HUES64 (cell line): ENCODE results near the gene GDPD3.

Experiments used
- H3K27ac ChIP-seq: 2 replicates; pipeline ENCODE4 v1.7.0; 2013; ENCODE audit warnings: low read depth, low read length, inconsistent platforms
- H3K27me3 ChIP-seq: 2 replicates; pipeline ENCODE4 v1.6.1; 2013; ENCODE audit warnings: mild to moderate bottlenecking, low read length; ENCODE audit not compliant: insufficient read depth
- H3K36me3 ChIP-seq: 2 replicates; pipeline ENCODE4 v1.6.1; 2013; ENCODE audit warnings: mild to moderate bottlenecking, low read length; ENCODE audit not compliant: insufficient read depth
- H3K4me1 ChIP-seq: 2 replicates; pipeline ENCODE4 v1.6.1; 2013; ENCODE audit warnings: mild to moderate bottlenecking, low read length, moderate library complexity; ENCODE audit not compliant: insufficient read depth
- H3K4me3 ChIP-seq: 2 replicates; pipeline ENCODE4 v1.5.1; 2013; ENCODE audit warnings: mild to moderate bottlenecking, low read length, moderate library complexity
- H3K9ac ChIP-seq: 2 replicates; pipeline ENCODE4 v1.6.1; 2013; ENCODE audit warnings: mild to moderate bottlenecking, low read depth, low read length
- H3K9me3 ChIP-seq: 2 replicates; pipeline ENCODE4 v1.6.1; 2013; ENCODE audit warnings: low read depth, low read length; ENCODE audit not compliant: insufficient read depth
- WGBS: fragments of 150-250, 120-280 bp; methylation state at CpG from one replicate; pipeline ENCODE4 v1.1.7; 2013; ENCODE audit warnings: missing lambda C conversion rate; 5-methylcytosine and 5-hydroxymethylcytosine counted together

Gene GDPD3

DNA sequence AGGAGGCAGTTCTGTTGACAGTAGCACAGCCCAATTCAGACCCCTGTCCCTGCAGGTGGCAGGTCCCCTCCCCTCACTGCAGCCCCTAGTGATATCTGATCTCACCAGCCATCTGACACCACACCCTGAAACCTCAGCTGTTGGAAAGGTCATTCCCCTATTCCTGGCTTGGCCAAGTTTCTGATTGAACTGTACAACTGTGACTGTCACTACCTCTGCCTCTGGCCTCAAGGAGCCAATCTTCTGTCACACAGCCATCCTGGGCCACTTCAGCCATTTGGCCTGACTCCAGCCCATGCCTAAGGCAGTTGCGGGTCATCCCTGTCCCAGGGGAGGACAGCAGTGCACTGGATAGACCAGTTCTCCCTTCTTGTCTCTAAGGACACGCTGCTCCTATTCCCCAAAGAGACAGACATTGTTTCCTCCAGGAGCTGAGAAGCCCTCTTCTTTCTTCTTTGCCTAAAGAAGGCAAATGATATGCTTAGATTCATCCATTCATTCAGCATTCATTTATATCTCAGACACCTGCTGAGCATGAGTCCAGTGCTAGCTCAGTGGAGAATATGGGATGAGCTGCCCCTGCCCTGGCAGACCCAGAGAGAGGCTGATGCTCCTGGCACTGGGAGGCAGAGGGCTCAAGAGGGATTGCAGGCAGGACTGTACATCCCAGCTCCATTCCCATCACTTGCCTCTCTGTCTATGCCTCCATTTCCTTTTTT is 52.3 kb downstream of the GDPD3 start:
- 81% methylated on average over 2 of the region's 2 CpGs for whole genome bisulfite sequencing
- peaks cover 10% of the 10 kb centered on the region; the same call in 1 of the 2 replicates for H3K4me1 ChIP-seq
- H3K4me3 ChIP-seq, result no peak overlapping the region
- no peak overlapping the region for H3K27ac ChIP-seq
- H3K9me3 ChIP-seq, result no peaks in the 10 kb centered on the region
- no peaks in the 10 kb centered on the region for H3K27me3 ChIP-seq
- no peak overlapping the region for H3K9ac ChIP-seq
- no peaks in the 10 kb centered on the region for H3K36me3 ChIP-seq

DNA sequence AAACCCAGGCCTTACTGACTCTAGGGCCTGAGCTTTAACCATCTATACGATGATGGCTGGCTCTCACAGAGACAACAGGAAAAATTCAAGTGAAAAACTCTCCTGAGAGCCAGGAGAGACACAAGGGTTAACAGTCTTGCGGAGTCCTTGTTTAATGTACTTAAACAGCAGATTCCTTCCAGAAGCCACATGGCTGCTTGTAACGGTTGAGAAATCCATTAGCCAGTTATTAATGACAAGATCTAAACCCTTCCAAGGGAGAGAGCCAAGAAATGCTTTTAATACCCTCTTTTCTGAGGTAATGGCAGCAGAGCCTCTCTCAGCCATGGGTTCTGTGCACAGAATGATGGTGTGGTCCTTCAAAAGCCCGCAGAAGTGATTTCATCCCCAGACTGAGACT is 53.0 kb downstream of the GDPD3 start:
- Histone ChIP-seq H3K27ac (no peak overlapping the region), H3K36me3 (no peaks in the 10 kb centered on the region), H3K4me1 (peaks cover 10% of the 10 kb centered on the region; the same call in 1 of the 2 replicates), H3K9ac (no peak overlapping the region), H3K4me3 (no peak overlapping the region), H3K27me3 (no peaks in the 10 kb centered on the region), H3K9me3 (no peaks in the 10 kb centered on the region)
- WGBS, result 90% methylated on average over 4 of the region's 4 CpGs

DNA sequence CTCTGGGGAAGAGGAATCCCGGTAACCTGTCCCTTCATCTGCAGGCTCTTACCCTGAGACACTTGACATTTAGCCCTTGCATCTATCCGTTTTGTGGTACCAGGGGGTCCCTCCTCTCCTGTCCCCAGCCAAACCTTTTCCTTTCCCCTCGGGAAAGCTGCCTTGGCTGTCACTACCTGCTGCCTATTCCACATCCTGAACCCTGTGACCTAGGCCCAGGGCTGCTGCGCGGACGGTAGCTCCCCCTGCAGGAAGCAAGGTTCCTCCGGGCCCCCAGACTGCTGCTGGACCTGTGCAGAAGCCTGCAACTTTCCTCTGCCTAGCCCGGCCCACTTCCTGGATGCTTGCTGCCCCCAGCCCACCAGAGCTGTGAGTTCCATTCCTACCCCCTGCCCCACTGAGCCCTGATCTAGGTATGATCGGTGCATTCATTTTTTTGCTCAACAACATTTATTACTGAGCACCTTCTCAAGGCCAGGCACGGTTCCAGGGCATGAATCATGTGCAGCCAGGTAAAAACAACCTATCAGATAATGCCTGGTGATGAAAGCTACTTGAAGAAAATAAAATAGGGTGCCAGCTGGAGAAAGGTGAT is 58.3 kb downstream of the GDPD3 start:
- Histone ChIP-seq H3K4me3 (no peak overlapping the region), H3K27ac (no peak overlapping the region), H3K36me3 (no peaks in the 10 kb centered on the region), H3K27me3 (no peaks in the 10 kb centered on the region), H3K4me1 (no peaks in the 10 kb centered on the region; the same call in 1 of the 2 replicates), H3K9ac (no peak overlapping the region), H3K9me3 (no peaks in the 10 kb centered on the region)
- WGBS, result 32% methylated on average over 10 of the region's 10 CpGs
